DND-41 (cell line): ENCODE results near the gene TEAD1.

ENCODE experiments used
- EZH2 ChIP-seq: IDR thresholded peaks from 3 replicates; pipeline ENCODE4 v1.6.1; 2012; ENCODE audit warnings: borderline replicate concordance, low read depth, mild to moderate bottlenecking, moderate library complexity, low read length, inconsistent platforms; ENCODE audit not compliant: severe bottlenecking
- TF ChIP-seq, protein P1 (sequence below): IDR thresholded peaks from 2 replicates; pipeline ENCODE4 v1.5.1; 2012; ENCODE audit warnings: borderline replicate concordance, low read length, moderate library complexity, mild to moderate bottlenecking; ENCODE audit not compliant: poor library complexity, severe bottlenecking; ENCODE audit errors: extremely low read depth

DNA sequence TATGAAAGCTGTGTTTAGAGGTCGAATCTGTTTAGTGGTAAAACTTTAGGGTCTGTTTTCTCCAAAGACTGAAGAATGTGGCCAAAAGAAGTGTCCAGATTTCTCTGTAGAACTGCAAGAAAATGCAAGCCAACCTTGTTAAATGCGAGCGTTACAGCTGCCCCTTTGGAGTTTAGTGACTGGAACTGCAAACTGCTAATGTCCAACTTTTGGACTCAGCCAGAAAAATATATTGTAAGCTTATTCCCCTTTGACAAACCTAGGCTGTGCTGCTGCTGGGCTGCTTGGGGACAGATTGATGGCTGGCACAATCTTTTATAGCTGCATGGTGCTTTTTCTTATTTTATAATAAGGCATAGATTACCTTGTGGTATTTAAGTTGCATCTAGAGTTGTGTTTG, 3.9 kb downstream of the TEAD1 start:
- TF ChIP-seq, protein P1, sequence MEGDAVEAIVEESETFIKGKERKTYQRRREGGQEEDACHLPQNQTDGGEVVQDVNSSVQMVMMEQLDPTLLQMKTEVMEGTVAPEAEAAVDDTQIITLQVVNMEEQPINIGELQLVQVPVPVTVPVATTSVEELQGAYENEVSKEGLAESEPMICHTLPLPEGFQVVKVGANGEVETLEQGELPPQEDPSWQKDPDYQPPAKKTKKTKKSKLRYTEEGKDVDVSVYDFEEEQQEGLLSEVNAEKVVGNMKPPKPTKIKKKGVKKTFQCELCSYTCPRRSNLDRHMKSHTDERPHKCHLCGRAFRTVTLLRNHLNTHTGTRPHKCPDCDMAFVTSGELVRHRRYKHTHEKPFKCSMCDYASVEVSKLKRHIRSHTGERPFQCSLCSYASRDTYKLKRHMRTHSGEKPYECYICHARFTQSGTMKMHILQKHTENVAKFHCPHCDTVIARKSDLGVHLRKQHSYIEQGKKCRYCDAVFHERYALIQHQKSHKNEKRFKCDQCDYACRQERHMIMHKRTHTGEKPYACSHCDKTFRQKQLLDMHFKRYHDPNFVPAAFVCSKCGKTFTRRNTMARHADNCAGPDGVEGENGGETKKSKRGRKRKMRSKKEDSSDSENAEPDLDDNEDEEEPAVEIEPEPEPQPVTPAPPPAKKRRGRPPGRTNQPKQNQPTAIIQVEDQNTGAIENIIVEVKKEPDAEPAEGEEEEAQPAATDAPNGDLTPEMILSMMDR: no peak
- no peak for TF ChIP-seq EZH2
